HEK293 (cell line): ENCODE measurements around the gene B3GLCT.

ENCODE experiments used
- CTCF ChIA-PET: fragments of 350-600 bp; formaldehyde crosslinking; extraction: SDS; loops from one replicate; lab custom pipeline; 2021; ENCODE audit warnings: antibody characterized with exemption; lab: Yijun Ruan, JAX
- POLR2A ChIA-PET: fragments of 300-600 bp; formaldehyde crosslinking; extraction: SDS; loops from one replicate; lab custom pipeline; 2020; ENCODE audit warnings: antibody characterized with exemption, inconsistent platforms; lab: Yijun Ruan, JAX
- H3K27ac ChIP-seq: fragments of 200-500 bp; sonication (Bioruptor generic); 2 replicates; pipeline ENCODE4 v1.5.1; 2014; ENCODE audit warnings: low read depth, low read length, control low read depth, inconsistent platforms; ENCODE audit errors: extremely low read depth
- H3K36me3 ChIP-seq, 2 experiments: fragments of 200-500 bp in 1 of 2; sonication (Bioruptor generic) in 1 of 2; 1 replicate in 1 of 2; 2 replicates in 1 of 2; pipeline ENCODE4 v1.5.1; 2014 to 2017; ENCODE audit warnings: inconsistent platforms in 2 of 2, low read length in 2 of 2; ENCODE audit not compliant: control insufficient read depth in 2 of 2, insufficient read depth in 1 of 2
- H3K4me1 ChIP-seq: fragments of 200-500 bp; sonication (Bioruptor generic); 2 replicates; pipeline ENCODE4 v1.5.1; 2014; ENCODE audit warnings: mild to moderate bottlenecking, low read length, inconsistent platforms; ENCODE audit not compliant: control insufficient read depth, insufficient read depth
- H3K4me3 ChIP-seq: 2 replicates; pipeline ENCODE4 v1.5.1; 2011; ENCODE audit warnings: low read depth, mild to moderate bottlenecking, control low read depth, low read length, moderate library complexity
- H3K9me3 ChIP-seq: fragments of 200-500 bp; sonication (Bioruptor generic); 2 replicates; pipeline ENCODE4 v1.5.1; 2014; ENCODE audit warnings: low read depth, low read length, inconsistent platforms; ENCODE audit not compliant: control insufficient read depth, insufficient read depth
- IKZF3 ChIP-seq: fragments of 450-650 bp; IDR thresholded peaks from 2 replicates; pipeline ENCODE4 v1.5.0; 2018; ENCODE audit warnings: missing biosample characterization, mild to moderate bottlenecking, missing genetic modification characterization, moderate library complexity
- PATZ1 ChIP-seq: fragments of 450-650 bp; formaldehyde crosslinking; IDR thresholded peaks from 2 replicates; pipeline ENCODE4 v1.5.1; 2016; ENCODE audit warnings: missing biosample characterization, missing genetic modification characterization
- SCRT1 ChIP-seq: fragments of 450-650 bp; formaldehyde crosslinking; IDR thresholded peaks from 2 replicates; pipeline ENCODE4 v1.5.1; 2016; ENCODE audit warnings: missing biosample characterization, missing genetic modification characterization, borderline replicate concordance
- ZBTB44 ChIP-seq: fragments of 450-650 bp; IDR thresholded peaks from 2 replicates; pipeline ENCODE4 v1.5.1; 2018; ENCODE audit warnings: missing biosample characterization, mild to moderate bottlenecking, missing genetic modification characterization
- ZBTB6 ChIP-seq: fragments of 450-650 bp; formaldehyde crosslinking; IDR thresholded peaks from 2 replicates; pipeline ENCODE4 v1.5.1; 2017; ENCODE audit warnings: missing biosample characterization, missing genetic modification characterization
- ZBTB8A ChIP-seq: fragments of 450-650 bp; formaldehyde crosslinking; IDR thresholded peaks from 2 replicates; pipeline ENCODE4 v1.5.1; 2016; ENCODE audit warnings: missing biosample characterization, missing genetic modification characterization
- ZFHX2 ChIP-seq: fragments of 450-650 bp; formaldehyde crosslinking; conservative IDR thresholded peaks from 2 replicates; pipeline ENCODE4 v1.5.1; 2016; ENCODE audit warnings: missing biosample characterization, missing genetic modification characterization
- ZIC2 ChIP-seq: fragments of 450-650 bp; formaldehyde crosslinking; IDR thresholded peaks from 2 replicates; pipeline ENCODE4 v1.5.1; 2016; ENCODE audit warnings: missing biosample characterization, missing genetic modification characterization
- ZNF140 ChIP-seq: fragments of 450-650 bp; formaldehyde crosslinking; IDR thresholded peaks from 2 replicates; pipeline ENCODE4 v1.5.1; 2016; ENCODE audit warnings: missing biosample characterization, missing genetic modification characterization
- ZNF239 ChIP-seq: fragments of 450-650 bp; formaldehyde crosslinking; IDR thresholded peaks from 2 replicates; pipeline ENCODE4 v1.5.1; 2016; ENCODE audit warnings: missing biosample characterization, missing genetic modification characterization
- ZNF280D ChIP-seq: fragments of 450-650 bp; formaldehyde crosslinking; IDR thresholded peaks from 2 replicates; pipeline ENCODE4 v1.5.1; 2016; ENCODE audit warnings: missing biosample characterization, missing genetic modification characterization
- ZNF433 ChIP-seq: fragments of 450-650 bp; formaldehyde crosslinking; IDR thresholded peaks from 2 replicates; pipeline ENCODE4 v1.5.1; 2016; ENCODE audit warnings: missing biosample characterization, missing genetic modification characterization, low read depth
- ZNF48 ChIP-seq: fragments of 450-650 bp; formaldehyde crosslinking; IDR thresholded peaks from 2 replicates; pipeline ENCODE4 v1.5.1; 2016; ENCODE audit warnings: missing biosample characterization, missing genetic modification characterization
- ZNF518A ChIP-seq: fragments of 450-650 bp; formaldehyde crosslinking; conservative IDR thresholded peaks from 2 replicates; pipeline ENCODE4 v1.5.1; 2016; ENCODE audit warnings: low read depth, missing biosample characterization, missing genetic modification characterization
- ZNF596 ChIP-seq: fragments of 450-650 bp; IDR thresholded peaks from 2 replicates; pipeline ENCODE4 v1.5.0; 2018; ENCODE audit warnings: missing biosample characterization, mild to moderate bottlenecking, missing genetic modification characterization, moderate library complexity
- ZNF645 ChIP-seq: fragments of 450-650 bp; formaldehyde crosslinking; IDR thresholded peaks from 2 replicates; pipeline ENCODE4; 2016; ENCODE audit warnings: missing biosample characterization, missing genetic modification characterization
- ZNF660 ChIP-seq: fragments of 450-650 bp; IDR thresholded peaks from 2 replicates; pipeline ENCODE4 v1.5.1; 2018; ENCODE audit warnings: missing biosample characterization, mild to moderate bottlenecking, missing genetic modification characterization
- TF ChIP-seq, protein P1 (sequence below): IDR thresholded peaks from 2 replicates; pipeline ENCODE4 v1.6.1; 2011; ENCODE audit warnings: mild to moderate bottlenecking, low read depth, low read length, borderline replicate concordance
- TF ChIP-seq, protein P2 (sequence below): fragments of 450-650 bp; formaldehyde crosslinking; IDR thresholded peaks from 2 replicates; pipeline ENCODE4 v1.5.1; 2016; ENCODE audit warnings: missing biosample characterization, missing genetic modification characterization

Gene B3GLCT

GRCh38 chr13:31209172-31209840, 9.5 kb downstream of the B3GLCT start:
- no peaks in the 10 kb centered on the region for H3K9me3 ChIP-seq
- POLR2A ChIA-PET = interaction anchor here (1.3 kb wide), 1 partner anchor 10 kb away, joined by 6 read pairs; the partner anchor contains the start of gene B3GLCT
- no peak overlapping the region for H3K4me3 ChIP-seq
- peak overlapping the region; percentile 87 for H3K27ac ChIP-seq
- H3K36me3 ChIP-seq = no peaks in the 10 kb centered on the region
- H3K4me1 ChIP-seq = peaks cover 9% of the 10 kb centered on the region
- CTCF ChIA-PET = interaction anchor here (1.4 kb wide), 1 partner anchor 9 kb away, joined by 9 read pairs; the partner anchor contains the start of gene B3GLCT
- TF ChIP-seq SCRT1 (tag by site-specific recombination) (peak; percentile 55; the same call in 1 of the 2 replicates), ZNF660 (tag by site-specific recombination) (no peak), ZNF239 (no peak), ZBTB6 (peak; percentile 92), ZNF645 (tag by site-specific recombination) (no peak), ZNF596 (tag by site-specific recombination) (peak; percentile 18; the same call in 1 of the 2 replicates), ZNF280D (tag by site-specific recombination) (no peak), ZFHX2 (no peak), IKZF3 (tag by site-specific recombination) (peak; percentile 33; the same call in 1 of the 2 replicates), ZBTB8A (peak; percentile 28; the same call in 1 of the 2 replicates), ZIC2 (tag by site-specific recombination) (peak; percentile 92), ZBTB44 (0 out of 2 replicates have a peak, but pooled peaks have one; percentile 15), ZNF433 (no peak), PATZ1 (tag by site-specific recombination) (0 out of 2 replicates have a peak, but pooled peaks have one; percentile 11), ZNF48 (tag by site-specific recombination) (no peak), ZNF140 (tag by site-specific recombination) (no peak), ZNF518A (tag by site-specific recombination) (no peak)
- TF ChIP-seq, protein P1, sequence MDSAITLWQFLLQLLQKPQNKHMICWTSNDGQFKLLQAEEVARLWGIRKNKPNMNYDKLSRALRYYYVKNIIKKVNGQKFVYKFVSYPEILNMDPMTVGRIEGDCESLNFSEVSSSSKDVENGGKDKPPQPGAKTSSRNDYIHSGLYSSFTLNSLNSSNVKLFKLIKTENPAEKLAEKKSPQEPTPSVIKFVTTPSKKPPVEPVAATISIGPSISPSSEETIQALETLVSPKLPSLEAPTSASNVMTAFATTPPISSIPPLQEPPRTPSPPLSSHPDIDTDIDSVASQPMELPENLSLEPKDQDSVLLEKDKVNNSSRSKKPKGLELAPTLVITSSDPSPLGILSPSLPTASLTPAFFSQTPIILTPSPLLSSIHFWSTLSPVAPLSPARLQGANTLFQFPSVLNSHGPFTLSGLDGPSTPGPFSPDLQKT = no peak
- TF ChIP-seq, protein P2, sequence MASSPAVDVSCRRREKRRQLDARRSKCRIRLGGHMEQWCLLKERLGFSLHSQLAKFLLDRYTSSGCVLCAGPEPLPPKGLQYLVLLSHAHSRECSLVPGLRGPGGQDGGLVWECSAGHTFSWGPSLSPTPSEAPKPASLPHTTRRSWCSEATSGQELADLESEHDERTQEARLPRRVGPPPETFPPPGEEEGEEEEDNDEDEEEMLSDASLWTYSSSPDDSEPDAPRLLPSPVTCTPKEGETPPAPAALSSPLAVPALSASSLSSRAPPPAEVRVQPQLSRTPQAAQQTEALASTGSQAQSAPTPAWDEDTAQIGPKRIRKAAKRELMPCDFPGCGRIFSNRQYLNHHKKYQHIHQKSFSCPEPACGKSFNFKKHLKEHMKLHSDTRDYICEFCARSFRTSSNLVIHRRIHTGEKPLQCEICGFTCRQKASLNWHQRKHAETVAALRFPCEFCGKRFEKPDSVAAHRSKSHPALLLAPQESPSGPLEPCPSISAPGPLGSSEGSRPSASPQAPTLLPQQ (tag by site-specific recombination) = no peak
